Calu3 (cell line): ENCODE measurements around the gene AQP6. TPM values are rescaled to one million over a fixed set of nuclear protein-coding genes. Genes with fewer than 3 reads are reported as not detected.
A peak's percentile ranks its signal among the peaks of the same experiment; 100 is the strongest.

Experiments used
- BruUV-seq: library from RNA; stranded (reverse); fragments of 400-500 nt; replicated peaks from 2 replicates; lab custom pipeline; 2021; lab: Mats Ljungman, UMichigan
- CTCF ChIA-PET: fragments of 300-600 bp; sonication (Branson Sonifier 250); formaldehyde crosslinking; loops from one replicate; lab custom pipeline; 2022; ENCODE audit warnings: antibody characterized with exemption; lab: Charles Lee
- DNase-seq: peaks from one replicate; pipeline ENCODE4 v3.0.0; 2022
- H3K27ac Mint-ChIP-seq: one replicate; pipeline ENCODE4 v1.8.0; 2022; ENCODE audit warnings: mixed read lengths; ENCODE audit not compliant: unreplicated experiment
- H3K27me3 Mint-ChIP-seq: one replicate; pipeline ENCODE4 v1.8.0; 2022; ENCODE audit warnings: mixed read lengths; ENCODE audit not compliant: unreplicated experiment
- H3K36me3 Mint-ChIP-seq: one replicate; pipeline ENCODE4 v1.8.0; 2022; ENCODE audit warnings: mild to moderate bottlenecking, moderate library complexity, mixed read lengths; ENCODE audit not compliant: insufficient read depth, unreplicated experiment
- H3K4me1 Mint-ChIP-seq: one replicate; pipeline ENCODE4 v1.8.0; 2022; ENCODE audit warnings: mild to moderate bottlenecking, low read depth, mixed read lengths; ENCODE audit not compliant: unreplicated experiment
- H3K4me3 Mint-ChIP-seq: one replicate; pipeline ENCODE4 v1.8.0; 2022; ENCODE audit warnings: mild to moderate bottlenecking, low read depth, moderate library complexity, mixed read lengths; ENCODE audit not compliant: unreplicated experiment
- H3K9me3 Mint-ChIP-seq: one replicate; pipeline ENCODE4 v1.8.0; 2022; ENCODE audit warnings: low read depth, mixed read lengths; ENCODE audit not compliant: unreplicated experiment
- CTCF ChIP-seq: fragments of 200-600 bp; IDR thresholded peaks from one replicate; pipeline ENCODE4 v1.8.0; 2022; ENCODE audit warnings: antibody characterized with exemption; ENCODE audit not compliant: unreplicated experiment
- intact Hi-C: fragments of 100-400 bp; cut with micrococcal nuclease; formaldehyde crosslinking; loops from one replicate; pipeline ENCODE4 v1.10.0; 2022; ENCODE audit not compliant: unreplicated experiment
- total RNA-seq: library from RNA; stranded (reverse); gene quantifications from 2 replicates; pipeline ENCODE4 v1.2.3, GENCODE V29; 2022

The AQP6 gene
- total RNA-seq, 1 experiment from 2014 or later: 0.94 TPM

DNA sequence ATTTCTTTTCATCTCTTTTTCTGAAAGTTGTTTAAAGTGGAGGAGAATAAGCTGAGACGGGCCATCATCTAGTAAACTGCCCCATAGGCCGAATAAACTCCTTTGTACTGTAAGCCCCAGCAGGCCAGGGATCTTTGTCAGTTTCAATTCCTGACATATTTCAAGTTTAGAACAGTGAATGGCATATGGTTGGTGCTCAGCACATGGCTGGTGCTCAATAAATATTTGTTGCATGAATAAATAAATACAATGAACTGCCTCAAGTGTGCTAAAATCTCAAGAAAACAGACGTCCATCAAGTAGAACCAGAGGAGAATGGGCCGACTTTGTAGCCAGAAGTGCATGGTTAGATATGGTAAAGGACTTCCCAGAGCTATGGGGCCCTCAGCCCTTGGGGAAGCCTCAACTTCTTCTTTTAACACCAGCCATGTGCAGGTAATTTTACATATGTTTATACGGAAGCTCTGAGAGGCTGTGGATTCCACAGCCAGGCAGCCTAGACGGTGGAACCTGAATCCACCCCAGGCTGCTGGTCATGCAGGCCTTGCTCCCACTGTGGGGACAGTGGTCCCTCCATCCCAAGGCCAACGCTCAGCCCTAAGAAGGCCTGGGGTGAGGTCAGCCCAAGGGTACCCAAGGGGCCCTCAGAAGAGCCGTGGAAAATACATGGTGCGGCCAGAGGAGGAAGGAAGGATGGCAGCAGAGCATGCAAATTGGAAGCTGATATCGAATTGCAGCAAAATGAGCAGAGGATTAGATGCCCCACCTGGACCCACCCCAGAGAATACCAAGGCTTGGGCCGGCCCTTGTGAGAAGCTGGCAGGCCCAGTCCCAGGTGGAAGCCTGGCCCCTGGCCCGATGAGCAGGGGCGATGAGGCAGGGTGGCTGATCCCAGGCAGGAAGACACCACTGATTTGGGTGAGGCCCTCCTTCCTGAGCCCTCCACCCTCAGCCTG is 30.9 kb upstream of the AQP6 start:
- CTCF ChIA-PET: interaction anchor here (0.6 to 1.8 kb wide), 4 partner anchors 17 to 565 kb away, joined by 3 to 6 read pairs (median 5); no protein-coding TSS in a partner anchor
- Mint-ChIP-seq H3K27ac (no peak overlapping the region), H3K27me3 (no peaks in the 10 kb centered on the region), H3K36me3 (peaks cover 4% of the 10 kb centered on the region), H3K9me3 (no peaks in the 10 kb centered on the region), H3K4me1 (peaks cover 40% of the 10 kb centered on the region), H3K4me3 (no peak overlapping the region)
- no TSS peak for BruUV-seq
- intact Hi-C loops: no loop called here
- TF ChIP-seq CTCF: no peak
- no peak for DNase-seq

GRCh38 chr12:49942512-49942893 is 30.2 kb upstream of the AQP6 start:
- no TSS peak for BruUV-seq
- peaks cover 34% of the 10 kb centered on the region for H3K4me1 Mint-ChIP-seq
- H3K27me3 Mint-ChIP-seq: no peaks in the 10 kb centered on the region
- H3K36me3 Mint-ChIP-seq: peaks cover 8% of the 10 kb centered on the region
- CTCF ChIA-PET: interaction anchor here (0.6 to 1.8 kb wide), 5 partner anchors 16 to 566 kb away, joined by 3 to 6 read pairs (median 4); no protein-coding TSS in a partner anchor
- no peak overlapping the region for H3K4me3 Mint-ChIP-seq
- TF ChIP-seq CTCF: no peak
- H3K27ac Mint-ChIP-seq: no peak overlapping the region
- DNase-seq: no peak
- intact Hi-C loops: no loop called here
- no peaks in the 10 kb centered on the region for H3K9me3 Mint-ChIP-seq

DNA sequence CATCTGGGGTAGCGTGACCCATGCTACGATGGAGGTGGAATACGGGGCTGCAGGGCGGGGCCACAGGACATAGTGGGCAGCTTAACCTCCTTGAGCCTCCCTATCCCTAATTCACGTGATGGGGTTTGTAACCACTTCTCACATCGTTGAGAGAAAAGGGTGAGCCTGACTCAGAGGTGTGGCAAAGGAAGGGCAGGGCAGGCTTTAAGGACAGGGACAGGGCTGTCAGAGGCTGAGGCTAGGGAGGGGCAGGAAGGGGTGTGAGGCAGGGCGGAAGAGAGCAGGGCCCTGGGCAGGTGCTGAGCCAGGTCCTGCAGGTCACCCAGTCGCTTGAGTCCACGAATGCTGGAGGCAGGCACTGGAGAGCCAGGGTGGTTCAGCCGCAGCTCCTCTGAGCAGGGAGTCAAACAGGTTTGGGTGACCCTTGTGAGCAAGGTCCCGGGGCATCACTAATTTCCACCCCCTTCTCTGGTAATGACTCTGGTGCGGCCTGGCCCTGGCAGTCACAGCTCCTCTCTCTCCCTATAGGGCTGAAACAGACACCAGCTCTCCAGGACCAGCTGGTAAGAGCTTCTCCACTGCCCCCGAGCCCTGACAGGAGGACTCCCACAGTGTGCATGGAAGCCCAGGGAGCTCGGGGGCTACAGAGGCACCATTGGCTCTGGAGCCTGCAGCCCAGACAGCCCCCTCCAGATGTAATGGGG is 29.7 kb upstream of the AQP6 start:
- Mint-ChIP-seq H3K4me3 (no peak overlapping the region), H3K4me1 (peaks cover 32% of the 10 kb centered on the region), H3K9me3 (no peaks in the 10 kb centered on the region), H3K36me3 (peaks cover 8% of the 10 kb centered on the region), H3K27me3 (no peaks in the 10 kb centered on the region), H3K27ac (no peak overlapping the region)
- TF ChIP-seq CTCF: no peak
- DNase-seq: peak; percentile 50
- no TSS peak for BruUV-seq
- CTCF ChIA-PET: interaction anchor here (0.6 to 1.8 kb wide), 6 partner anchors 15 to 567 kb away, joined by 3 to 6 read pairs (median 4); no protein-coding TSS in a partner anchor
- intact Hi-C loops: no loop called here

DNA sequence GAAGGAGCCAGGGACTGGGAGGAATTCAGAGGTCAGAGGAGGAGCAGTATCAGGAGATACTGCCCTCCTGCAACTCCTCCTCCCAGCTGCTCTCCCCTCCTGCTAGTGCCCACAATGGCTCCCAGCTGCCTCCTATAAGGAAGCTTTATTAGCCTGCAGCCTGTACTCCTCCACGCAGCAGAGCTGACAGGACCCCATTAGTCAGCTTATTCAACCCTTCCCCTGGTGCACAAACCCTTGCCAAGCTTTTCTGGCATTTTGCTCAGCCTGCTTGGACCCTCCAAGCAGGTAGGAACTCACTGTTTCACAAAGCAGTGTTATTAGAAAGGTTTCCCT is 29.2 kb upstream of the AQP6 start:
- no TSS peak for BruUV-seq
- no peaks in the 10 kb centered on the region for H3K27me3 Mint-ChIP-seq
- CTCF ChIA-PET: interaction anchor here (1.0 to 1.8 kb wide), 4 partner anchors 16 to 127 kb away, joined by 3 to 6 read pairs (median 5); no protein-coding TSS in a partner anchor
- no peak overlapping the region for H3K27ac Mint-ChIP-seq
- no peak for DNase-seq
- H3K4me3 Mint-ChIP-seq: no peak overlapping the region
- H3K4me1 Mint-ChIP-seq: peaks cover 32% of the 10 kb centered on the region
- peaks cover 8% of the 10 kb centered on the region for H3K36me3 Mint-ChIP-seq
- H3K9me3 Mint-ChIP-seq: no peaks in the 10 kb centered on the region
- intact Hi-C loops: no loop called here
- TF ChIP-seq CTCF: no peak
